ENCODE results near the gene ARID1B. TPM values are rescaled to one million over a fixed set of nuclear protein-coding genes. Genes with fewer than 3 reads are reported as not detected.

The ARID1B gene
- total RNA-seq, 1 donor from 2014 or later = 18.5 TPM

GRCh38 chr6:156859686-156860085, 82.5 kb downstream of the ARID1B start:
- no peak for DNase-seq (ENCODE audit: low read depth)
- H3K4me3 ChIP-seq (ENCODE audit: low read depth, low read length) = no peak overlapping the region
- TF ChIP-seq CTCF (conservative IDR thresholded peaks at IDR 0.05; ENCODE audit: low read depth, low read length) = no peak

- no peak for DNase-seq (ENCODE audit: low read depth)
- H3K4me3 ChIP-seq (ENCODE audit: low read depth, low read length) = no peak overlapping the region
- no peak for TF ChIP-seq CTCF (conservative IDR thresholded peaks at IDR 0.05; ENCODE audit: low read depth, low read length)
These were observed 85.5 kb downstream of the ARID1B start for GRCh38 chr6:156862711-156863110.

GRCh38 chr6:156863504-156863903, 86.3 kb downstream of the ARID1B start:
- no peak for TF ChIP-seq CTCF (conservative IDR thresholded peaks at IDR 0.05; ENCODE audit: low read depth, low read length)
- H3K4me3 ChIP-seq (ENCODE audit: low read depth, low read length) = no peak overlapping the region
- no peak for DNase-seq (ENCODE audit: low read depth)

DNA sequence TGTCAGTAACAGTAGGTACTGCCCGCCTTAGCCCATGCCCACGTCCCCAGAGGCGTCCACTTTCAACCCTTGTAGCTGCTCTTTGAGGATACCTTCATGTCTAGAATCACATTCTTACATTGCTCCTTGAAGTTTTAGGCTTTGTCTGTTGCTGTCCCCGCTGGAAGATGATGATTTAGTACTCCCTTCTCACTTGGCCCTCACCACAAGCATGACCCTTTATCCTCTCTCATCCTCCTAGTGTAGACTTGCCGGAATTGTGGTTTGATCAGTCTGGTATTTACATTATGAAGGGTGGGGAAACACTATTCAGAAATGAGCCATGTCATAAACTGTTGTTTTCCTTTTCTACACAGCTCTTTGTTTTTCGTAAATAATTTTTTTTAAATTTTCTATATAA, 87.4 kb downstream of the ARID1B start:
- H3K4me3 ChIP-seq (ENCODE audit: low read depth, low read length) = no peak overlapping the region
- no peak for TF ChIP-seq CTCF (conservative IDR thresholded peaks at IDR 0.05; ENCODE audit: low read depth, low read length)
- DNase-seq (ENCODE audit: low read depth) = no peak

GRCh38 chr6:156865019-156865629, 87.9 kb downstream of the ARID1B start:
- TF ChIP-seq CTCF (conservative IDR thresholded peaks at IDR 0.05; ENCODE audit: low read depth, low read length) = no peak
- no peak for DNase-seq (ENCODE audit: low read depth)
- H3K4me3 ChIP-seq (ENCODE audit: low read depth, low read length) = no peak overlapping the region

- no peak for DNase-seq (ENCODE audit: low read depth)
- no peak overlapping the region for H3K4me3 ChIP-seq (ENCODE audit: low read depth, low read length)
These were observed 89.2 kb downstream of the ARID1B start for GRCh38 chr6:156866220-156867015.

More at GRCh38 chr6:156866220-156867015, 89.2 kb downstream of the ARID1B start:
- TF ChIP-seq CTCF (conservative IDR thresholded peaks at IDR 0.05; ENCODE audit: low read depth, low read length) = peak; percentile 21

Data from epithelial cell of proximal tubule (primary cell).